Ramos (cell line): ENCODE measurements around the gene IFFO2.
"Not testable (repeated sequence)": the region's sequence is repeated elsewhere in the genome, so short reads cannot be mapped to it uniquely, and the experiment has no call there.

Experiments
- in situ Hi-C: fragments of 300-500 bp; cut with MboI; formaldehyde crosslinking; loops from one replicate; pipeline ENCODE4 v1.14.3; 2022; ENCODE audit warnings: low sequenced_read_pairs; ENCODE audit not compliant: unreplicated experiment

Gene IFFO2

DNA sequence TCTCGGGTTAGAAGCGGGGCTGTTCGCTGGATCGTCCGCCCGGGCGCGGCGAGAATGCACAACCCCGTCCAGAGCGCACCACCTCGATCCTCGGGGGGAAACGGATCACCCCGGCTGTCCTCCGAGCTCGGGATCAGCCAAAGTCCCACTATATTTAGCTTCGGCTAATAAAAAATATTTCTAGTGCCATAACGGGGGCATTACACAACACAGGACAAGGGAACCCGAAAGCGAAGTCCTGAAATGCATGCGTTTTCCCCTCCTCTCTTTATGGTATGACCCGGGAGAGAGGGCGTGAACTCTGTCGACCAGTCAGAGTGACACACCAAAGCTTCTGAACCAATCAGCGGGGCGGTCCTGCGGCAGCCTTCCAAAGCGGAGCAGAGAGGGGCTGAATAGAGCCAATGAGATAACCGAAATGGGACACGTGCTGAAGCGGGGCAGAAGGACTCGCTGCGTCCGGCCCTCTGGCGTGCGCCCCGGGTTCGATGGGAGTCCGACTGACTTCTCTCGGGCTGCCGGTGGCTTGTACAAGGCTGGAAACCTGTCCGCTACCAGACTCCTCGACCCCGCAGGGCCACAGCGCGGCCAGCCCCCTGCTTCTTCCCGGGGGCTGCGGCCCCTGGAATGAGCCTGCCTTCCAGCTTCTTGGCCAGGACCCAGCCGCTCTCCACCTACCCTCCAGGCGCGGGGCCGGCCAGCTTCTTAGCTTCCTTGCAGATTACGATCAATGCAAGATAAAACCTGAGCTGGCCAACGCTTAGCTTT lies 53.8 kb downstream of the IFFO2 start, which contains the start of gene ALDH4A1:
TSS of gene ALDH4A1 (minus strand) at position 33 of the 768 bp plus-strand sequence. CDS start at position 1, 32 bp downstream.
- in situ Hi-C loops: loop anchor here (10.0 kb wide), 2 partner anchors 342 to 752 kb away; no protein-coding TSS in a partner anchor

DNA sequence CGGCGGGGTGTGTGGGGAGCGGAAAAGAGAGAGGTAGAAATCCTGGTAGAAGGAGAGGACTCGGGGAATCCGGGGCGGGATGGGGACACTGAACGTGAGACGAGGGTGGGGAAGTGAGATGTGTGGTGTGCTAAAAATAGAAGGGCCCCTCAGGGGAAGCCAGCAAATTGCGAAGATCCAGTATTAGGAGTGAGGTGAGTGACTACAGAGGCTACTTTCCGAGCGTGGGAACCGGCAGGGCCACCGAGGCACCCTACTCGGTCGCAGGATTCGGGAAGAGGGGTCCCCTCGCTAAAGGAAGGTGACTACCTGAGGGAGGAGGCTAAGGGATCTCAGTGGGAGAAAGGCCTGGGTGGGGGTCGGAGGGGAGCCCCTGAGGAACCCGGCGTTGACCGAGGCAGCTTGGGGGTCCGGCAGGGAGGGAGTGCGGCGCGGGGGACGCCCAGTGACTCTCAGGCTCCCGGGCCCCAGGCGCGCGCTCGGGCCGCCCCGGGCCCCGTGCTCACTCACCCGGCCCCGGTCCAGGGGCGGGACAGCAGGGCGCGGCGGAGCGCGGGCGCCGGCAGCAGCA lies 54.4 kb downstream of the IFFO2 start:
- in situ Hi-C loops: loop anchor here (10.0 kb wide), 2 partner anchors 343 to 753 kb away; no protein-coding TSS in a partner anchor

DNA sequence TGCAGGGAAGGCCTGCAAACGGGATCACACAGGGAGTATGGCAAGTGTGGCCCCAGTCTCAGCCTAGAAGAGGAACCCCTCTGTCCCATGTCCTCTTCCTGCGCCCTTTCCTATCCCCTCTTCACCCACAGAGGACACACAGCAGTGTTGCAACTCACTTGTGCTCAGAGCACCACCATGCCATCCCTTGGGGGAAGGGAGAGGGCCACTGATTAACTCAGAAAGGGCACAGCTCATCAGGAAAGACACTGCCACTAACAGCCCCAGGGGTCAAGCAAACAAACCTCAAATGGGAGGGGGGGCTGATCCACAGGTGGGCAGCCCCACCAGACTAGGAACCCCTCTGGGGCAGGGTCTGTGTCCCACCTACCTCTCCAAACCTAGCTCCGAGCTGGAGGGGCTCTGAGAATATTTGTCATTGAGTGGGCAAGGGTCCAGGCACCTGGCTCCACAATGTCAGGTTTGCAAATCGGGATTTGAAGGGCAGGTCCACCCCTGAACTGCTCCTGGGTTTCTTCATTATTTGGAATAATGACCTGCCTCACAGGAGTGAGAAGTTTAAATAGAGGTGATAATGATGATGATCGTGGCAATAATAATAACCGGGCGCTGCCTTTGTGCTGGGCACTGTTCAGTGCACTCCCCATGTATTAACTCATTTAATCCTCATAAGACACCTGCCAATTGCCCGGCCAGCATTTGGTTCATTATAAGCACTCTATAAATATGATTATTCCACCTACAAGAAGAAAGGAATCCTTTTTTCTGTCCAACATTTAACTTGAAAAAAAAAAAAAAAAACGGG lies 55.1 kb downstream of the IFFO2 start:
- in situ Hi-C loops: loop anchor here (10.0 kb wide), 2 partner anchors 343 to 753 kb away; no protein-coding TSS in a partner anchor

DNA sequence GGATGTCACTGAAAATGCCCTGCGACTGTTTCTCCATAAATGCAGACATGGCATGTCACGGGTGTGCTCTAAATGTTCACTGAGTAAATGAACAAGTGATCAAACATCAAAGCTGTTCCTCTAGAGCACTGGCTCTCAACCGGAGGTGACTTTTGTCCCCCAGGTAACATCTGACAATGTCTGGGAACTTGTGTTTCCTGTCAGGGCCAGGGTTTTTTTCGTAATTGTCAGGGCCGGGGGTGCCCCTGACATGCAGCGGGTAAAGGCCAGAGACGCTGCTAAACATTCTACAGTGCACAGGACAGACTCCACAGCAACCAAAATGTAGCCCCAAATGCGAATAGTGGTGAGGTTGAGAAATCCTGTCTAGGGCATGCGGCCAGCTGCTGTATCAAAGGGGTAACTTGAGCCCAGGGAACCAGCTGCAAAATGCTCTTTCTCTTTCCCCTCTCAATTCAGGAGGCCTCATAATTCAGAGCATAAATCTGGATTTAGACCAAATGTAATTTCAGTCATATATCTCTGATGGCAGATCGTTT lies 56.1 kb downstream of the IFFO2 start:
- in situ Hi-C loops: loop anchor here (10.0 kb wide), 2 partner anchors 344 to 754 kb away; no protein-coding TSS in a partner anchor

DNA sequence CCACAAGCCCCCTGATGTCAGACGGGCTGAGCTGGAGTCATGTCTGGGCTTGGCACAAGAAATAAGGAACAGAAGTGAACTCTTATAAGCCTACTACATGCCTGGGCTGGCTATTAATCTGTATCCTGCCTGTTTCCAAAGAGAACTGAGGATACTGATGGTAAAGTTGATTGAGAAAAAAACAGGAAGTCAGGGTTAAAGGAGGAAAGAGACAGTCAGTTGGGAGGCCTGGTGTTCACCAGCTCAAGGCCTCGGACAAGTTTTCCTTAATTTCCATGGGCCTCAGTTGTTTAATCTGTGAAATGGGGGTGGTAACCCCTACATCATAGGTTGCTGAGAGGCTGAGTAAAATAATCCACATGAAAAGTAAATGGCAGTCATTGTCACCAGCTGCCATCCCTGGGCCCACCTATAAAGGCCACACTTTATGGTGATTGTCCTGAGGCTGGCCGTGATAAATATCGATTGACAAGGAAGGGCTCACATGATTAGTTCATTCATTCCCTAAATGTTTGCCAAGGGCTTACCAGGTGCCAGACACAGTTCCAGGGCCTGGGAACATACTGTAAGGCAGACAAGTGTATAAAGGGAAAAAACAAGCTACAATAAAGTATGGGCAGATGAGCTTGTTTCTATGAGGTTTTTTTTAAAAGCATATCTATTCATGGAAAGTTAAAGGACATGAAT lies 57.0 kb downstream of the IFFO2 start:
- in situ Hi-C loops: loop anchor here (10.0 kb wide), 2 partner anchors 345 to 755 kb away; no protein-coding TSS in a partner anchor

DNA sequence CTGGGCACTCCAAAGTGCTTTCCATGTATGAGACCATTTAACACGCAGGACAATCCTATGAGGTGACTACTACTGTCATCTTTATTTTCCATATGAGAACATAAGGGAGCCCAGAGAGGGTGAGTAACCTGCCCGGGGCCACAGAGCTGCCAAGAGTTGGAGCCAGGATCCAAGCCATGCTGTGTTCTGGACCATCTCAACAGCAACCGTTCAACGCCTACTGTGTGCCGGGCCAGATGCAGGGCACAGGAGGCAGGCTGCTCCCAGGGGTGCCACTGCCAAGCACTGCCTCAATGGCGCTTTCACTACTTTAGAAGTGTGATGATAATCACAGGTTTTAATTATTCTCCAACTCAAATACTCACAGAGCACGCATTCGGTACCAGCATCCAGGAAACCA lies 57.9 kb downstream of the IFFO2 start:
- in situ Hi-C loops: no loop called here

DNA sequence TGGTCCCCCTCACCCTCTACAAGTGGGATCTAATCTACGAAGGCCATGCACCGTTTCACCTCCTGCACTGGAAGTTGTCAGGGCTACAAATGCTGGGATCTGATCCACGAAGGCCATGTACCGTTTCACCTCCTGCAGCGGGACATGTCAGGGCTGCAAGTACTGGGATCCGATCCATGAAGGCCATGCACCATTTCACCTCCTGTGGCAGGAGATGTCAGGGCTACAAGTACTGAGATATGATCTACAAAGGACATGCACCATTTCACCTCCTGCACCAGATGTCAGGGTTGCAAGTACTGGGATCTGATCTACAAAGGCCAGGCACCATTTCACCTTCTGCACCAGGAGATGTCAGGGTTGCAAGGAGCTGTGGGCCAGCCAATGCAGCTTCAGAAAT lies 61.2 kb downstream of the IFFO2 start:
- in situ Hi-C loops: no loop called here

DNA sequence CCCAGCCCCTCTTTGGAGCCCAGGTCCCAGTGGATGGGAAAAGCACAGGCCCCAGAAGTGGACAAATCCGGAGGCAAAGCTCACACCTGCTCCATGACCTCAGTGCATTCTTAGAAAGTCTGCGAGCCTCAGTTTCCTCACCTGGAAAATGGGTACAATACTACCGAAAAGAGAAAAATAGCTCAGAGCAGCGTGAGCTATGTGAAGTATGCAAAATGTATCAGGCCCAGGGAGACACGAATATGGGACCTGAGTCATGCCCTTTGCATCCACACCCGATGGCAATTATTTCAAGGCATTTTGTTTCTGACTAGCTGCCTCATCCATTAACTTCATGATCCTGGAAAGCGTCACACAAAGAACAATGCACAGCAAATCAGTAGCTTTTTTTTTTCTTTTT lies 63.4 kb downstream of the IFFO2 start:
- in situ Hi-C loops: no loop called here

DNA sequence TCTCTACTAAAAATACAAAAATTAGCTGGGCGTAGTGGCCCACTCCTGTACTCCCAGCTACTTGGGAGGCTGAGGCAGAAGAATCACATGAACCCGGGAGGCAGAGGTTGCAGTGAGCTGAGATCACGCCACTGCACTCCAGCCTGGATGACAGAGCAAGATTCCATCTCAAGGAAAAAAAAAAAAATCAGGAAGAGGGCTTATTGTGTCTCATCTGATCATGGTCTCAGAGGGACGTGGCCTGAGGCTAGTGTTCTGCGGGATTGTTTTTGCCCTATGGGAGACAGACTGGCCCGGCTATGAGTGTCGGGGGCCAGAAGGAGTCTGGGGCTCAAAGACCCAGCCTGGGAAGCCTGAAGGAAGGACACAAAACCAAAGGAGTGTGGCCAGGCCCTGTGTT lies 64.6 kb downstream of the IFFO2 start:
- in situ Hi-C loops: not testable (repeated sequence)

DNA sequence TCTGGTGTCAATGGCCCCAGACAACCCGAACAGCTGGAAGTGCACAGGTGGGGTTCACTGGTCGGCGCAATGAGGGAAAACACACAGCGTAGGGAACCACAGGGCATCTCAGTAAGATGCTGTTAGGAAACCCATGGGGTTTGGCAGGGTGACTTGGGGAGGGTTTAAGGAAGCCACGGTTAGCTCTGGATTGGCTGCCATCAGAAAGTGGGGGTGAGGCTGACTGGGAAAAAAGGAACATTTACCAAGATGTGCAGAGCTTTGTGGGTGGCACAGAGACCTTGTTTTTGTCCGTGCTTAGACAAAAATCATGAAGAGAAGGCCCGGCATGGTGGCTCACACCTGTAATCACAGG lies 65.1 kb downstream of the IFFO2 start:
- in situ Hi-C loops: no loop called here

DNA sequence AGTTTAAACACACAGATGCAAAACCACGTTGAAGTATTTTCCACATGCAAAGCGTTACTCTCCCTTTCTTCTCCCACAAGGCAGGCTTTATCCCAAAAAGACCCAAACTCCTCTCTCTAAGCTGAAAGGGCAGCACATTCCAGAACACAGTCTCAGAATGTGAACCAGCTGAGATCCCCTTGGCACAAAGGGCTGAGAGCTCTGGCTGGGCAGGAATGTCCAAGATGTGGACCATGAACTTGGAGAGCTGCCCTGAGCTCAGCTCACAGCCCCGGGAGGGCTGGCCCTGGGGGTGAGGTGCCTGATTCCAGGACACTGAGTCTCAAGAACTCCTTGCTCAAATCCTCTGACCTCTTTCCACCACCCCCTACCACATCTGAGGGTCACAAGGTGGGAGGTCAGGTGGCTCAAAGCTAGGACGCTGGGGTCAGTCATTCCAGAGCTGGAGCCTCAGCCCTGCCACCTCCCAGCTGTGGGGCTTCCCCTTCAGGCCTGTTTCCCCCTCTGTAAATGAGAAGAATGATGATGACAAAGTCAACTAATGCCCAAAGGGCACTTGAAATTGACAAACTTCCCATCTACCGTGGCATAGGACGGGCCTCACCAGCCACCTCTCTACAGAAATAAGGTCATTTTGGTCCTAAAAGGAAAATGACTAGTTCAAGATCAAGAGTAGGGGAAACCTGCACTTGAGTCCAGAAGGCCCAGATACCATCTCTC lies 65.6 kb downstream of the IFFO2 start:
- in situ Hi-C loops: no loop called here

DNA sequence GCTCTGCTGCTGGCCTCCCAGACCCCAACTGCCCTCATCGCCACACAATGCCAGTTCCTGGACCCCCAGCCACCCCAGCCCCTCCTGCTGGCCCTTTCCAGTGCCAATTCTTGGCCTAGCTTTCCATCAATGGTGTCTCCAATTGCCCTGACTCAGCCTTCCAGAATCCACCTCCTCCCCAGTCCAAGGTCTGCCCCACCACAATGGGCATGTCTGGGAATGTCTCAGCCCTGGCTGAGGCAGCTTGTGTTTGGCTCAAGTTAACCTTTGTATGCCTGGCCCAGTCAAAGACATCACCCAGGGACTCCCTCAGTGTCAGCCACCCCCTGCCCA lies 70.5 kb downstream of the IFFO2 start:
- in situ Hi-C loops: no loop called here

DNA sequence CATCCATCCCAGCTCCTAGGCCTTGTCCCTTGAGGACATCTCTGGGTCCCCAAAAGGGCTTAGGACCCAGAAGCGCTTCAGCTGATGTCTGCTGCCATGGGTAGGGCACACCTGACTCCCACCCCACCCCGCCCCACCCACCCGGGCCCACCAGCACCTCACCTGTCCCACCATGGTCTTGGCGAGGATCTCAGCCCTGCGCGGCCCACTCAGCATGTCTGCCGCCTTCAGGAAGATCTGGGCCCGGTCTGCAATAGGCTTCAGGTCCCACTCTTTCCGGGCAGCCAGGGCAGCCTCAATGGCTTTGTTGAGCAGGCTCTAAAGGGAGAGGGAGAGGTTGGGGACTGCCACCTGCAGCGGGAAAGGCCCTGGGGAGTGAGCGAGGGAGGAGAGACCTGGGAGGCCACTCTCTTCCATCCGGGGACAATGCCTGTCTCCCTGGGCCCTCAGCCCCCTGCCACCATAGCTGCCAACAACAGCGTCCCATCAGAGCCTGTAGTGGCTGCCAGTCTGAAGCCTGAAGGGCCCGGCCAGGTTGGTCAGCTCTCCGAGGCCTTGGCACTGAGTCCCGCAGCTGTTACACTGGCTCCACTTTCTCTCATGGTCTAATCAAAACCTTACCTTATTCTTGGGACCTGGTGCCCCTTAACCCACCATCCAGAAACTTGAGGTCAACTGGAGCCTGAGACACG lies 71.0 kb downstream of the IFFO2 start:
- in situ Hi-C loops: no loop called here

DNA sequence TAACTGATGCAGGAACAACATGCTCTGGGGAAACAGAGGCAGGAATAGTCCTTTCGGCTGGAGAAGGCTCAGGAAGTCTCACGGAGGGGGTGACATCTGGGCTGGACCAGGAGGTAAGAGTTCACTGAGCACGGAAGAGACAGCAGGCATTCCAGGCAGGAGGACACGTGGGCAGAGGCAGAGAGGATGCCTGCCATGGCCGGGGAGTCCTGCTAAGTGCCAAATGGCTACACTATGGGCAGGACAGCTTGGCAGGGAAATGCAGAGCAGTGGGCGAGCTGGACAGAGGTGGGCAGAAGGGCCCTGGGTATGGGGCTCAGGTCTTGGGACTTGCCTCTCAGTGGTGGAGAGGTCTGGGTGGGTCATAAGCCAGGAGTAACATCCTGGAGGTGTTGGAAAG lies 71.7 kb downstream of the IFFO2 start:
- in situ Hi-C loops: no loop called here

DNA sequence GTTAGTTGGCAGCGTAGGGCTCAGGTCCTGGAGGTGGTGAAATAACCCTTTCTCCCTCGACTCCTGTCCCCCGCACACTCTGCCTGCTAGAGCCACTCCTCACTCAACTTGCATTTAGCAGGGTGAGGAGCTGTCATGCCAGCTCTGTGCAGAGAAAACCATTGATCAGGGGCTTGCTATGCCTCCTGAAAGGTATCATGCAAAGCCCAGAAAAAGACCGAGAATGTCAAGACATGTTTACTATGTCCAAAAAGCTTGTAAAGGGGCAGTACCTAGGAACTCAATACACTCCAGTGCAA lies 72.1 kb downstream of the IFFO2 start:
- in situ Hi-C loops: no loop called here

DNA sequence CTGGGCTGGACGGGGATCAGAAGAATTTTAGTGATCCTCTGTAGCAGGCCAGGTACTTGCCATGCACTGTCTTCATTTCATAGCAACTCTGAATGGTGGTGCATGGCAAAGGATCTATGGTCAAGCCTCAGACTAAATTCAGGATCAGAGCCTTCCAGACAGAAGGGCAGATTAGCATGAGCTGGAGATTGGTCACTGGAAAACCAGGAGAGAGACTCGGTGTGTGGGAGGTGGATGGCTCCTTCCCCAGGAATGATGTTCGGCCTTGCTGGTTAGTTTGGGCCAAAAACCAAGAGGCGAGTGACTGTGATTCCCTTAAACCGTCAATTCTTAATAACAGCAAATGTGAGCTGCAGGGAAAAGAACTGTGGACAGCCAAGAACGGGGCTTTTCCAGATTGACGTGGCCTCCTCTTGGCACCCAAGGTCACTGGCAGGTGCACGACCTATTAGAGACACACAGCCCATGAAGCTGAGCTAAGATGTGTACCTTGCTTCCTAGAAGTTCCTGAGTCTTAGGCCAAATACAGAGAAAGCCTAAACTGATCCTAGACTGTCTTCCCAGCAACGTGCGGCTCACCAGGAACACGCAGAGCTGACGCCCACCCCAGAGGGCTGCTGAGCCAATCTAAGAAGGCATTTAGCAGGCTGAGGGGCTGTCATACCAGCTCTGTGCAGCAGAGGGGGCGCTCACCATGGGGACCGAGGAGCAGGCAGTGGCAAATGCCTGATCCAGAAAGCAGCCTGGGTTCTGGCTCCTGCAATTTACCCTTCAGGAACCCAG lies 72.6 kb downstream of the IFFO2 start:
- in situ Hi-C loops: no loop called here

DNA sequence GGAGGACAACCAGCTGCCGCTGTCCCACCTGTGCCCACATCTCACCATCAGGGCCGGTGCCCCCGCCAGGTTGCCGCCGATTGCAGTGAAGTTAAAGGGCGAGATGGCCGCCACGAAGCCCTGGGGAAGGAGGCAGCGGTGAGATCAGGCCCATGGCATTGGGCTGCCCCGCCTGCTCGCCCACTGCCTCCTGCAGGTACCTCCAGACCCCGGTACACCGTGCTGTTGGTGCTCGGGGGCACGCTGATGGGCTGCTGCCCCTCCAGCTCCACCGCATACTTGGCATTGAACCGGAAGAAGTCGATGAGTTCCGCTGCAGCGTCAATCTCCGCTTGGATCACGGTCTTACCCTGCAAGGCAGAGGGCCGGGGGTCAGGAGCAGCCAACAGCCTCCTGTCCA lies 73.4 kb downstream of the IFFO2 start:
- in situ Hi-C loops: no loop called here

DNA sequence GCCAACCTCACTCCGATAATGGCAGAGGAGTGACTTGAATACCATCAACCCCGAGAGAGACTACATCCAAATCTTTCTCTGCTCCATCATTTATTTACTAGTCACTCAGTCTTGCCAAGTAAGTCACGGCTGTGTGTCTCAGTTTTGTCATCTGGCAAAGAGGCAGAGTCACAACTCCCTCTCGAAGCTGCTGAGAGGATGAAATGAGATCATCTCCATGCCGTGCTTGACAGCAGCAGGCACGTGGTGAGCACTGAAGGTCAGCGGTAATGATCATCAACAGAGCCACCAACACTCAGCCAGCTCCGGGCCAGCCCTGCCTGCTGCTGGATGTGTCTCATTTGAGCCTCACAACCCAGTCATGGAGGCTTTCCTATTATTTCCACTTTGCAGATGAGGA lies 74.0 kb downstream of the IFFO2 start:
- in situ Hi-C loops: no loop called here
